ENCODE measurements around the gene HSD11B1L.

DNA sequence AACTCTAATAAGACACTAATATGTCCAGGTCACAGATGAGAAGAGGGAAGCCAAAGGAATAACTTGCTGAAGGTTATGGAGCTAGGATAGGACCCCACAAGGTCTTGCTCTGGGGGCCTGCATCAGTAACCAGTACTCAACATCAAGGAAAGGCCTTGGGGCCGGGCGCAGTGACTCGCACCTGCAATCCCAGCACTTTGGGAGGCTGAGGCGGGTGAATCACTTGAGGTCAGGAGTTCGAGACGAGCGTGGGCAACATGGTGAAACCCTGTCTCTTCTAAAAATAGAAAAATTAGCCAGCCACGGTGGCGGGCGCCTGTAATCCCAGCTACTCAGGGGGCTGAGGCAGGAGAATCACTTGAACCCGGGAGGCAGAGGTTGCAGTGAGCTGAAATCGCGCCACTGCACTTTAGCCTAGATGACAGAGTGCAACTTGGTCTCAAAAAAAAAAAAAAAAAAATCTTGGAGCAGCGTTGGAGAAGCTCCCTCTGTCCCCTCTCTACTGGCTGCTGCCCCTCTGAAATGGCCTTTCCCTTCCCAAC is 37.3 kb downstream of the HSD11B1L start:
- TF ChIP-seq, protein P1, sequence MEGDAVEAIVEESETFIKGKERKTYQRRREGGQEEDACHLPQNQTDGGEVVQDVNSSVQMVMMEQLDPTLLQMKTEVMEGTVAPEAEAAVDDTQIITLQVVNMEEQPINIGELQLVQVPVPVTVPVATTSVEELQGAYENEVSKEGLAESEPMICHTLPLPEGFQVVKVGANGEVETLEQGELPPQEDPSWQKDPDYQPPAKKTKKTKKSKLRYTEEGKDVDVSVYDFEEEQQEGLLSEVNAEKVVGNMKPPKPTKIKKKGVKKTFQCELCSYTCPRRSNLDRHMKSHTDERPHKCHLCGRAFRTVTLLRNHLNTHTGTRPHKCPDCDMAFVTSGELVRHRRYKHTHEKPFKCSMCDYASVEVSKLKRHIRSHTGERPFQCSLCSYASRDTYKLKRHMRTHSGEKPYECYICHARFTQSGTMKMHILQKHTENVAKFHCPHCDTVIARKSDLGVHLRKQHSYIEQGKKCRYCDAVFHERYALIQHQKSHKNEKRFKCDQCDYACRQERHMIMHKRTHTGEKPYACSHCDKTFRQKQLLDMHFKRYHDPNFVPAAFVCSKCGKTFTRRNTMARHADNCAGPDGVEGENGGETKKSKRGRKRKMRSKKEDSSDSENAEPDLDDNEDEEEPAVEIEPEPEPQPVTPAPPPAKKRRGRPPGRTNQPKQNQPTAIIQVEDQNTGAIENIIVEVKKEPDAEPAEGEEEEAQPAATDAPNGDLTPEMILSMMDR (IDR thresholded peaks at IDR 0.05) = no peak
- TF ChIP-seq POLR2A (IDR thresholded peaks at IDR 0.05) = no peak
- TF ChIP-seq EP300 (IDR thresholded peaks at IDR 0.05) = no peak
- no peak for TF ChIP-seq POLR2AphosphoS5 (IDR thresholded peaks at IDR 0.05)

Data from sigmoid colon (tissue), 4 donors.